Measurements from ENCODE around the gene PFN1. TPM values are rescaled to one million over a fixed set of nuclear protein-coding genes. Genes with fewer than 3 reads are reported as not detected.

The PFN1 gene
- total RNA-seq, 1 donor from 2014 or later = 1,484 TPM

DNA sequence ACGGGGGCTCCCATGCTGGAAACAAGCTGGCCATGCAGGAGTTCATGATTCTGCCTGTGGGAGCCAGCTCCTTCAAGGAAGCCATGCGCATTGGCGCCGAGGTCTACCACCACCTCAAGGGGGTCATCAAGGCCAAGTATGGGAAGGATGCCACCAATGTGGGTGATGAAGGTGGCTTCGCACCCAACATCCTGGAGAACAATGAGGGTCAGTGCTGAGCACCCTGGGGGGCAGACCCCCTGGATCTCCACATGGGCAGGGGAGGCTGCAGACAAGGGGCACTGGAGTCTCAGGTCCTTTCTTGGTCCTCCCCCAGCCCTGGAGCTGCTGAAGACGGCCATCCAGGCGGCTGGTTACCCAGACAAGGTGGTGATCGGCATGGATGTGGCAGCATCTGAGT lies 6.8 kb upstream of the PFN1 start:
- Histone ChIP-seq H3K27me3 (ENCODE audit: control insufficient read depth, insufficient read depth, low read length) (no peaks in the 10 kb centered on the region), H3K36me3 (ENCODE audit: control insufficient read depth, insufficient read depth, low read length) (peaks cover 1% of the 10 kb centered on the region), H3K4me3 (ENCODE audit: low read depth, low read length) (no peak overlapping the region)
- TF ChIP-seq, protein P1, sequence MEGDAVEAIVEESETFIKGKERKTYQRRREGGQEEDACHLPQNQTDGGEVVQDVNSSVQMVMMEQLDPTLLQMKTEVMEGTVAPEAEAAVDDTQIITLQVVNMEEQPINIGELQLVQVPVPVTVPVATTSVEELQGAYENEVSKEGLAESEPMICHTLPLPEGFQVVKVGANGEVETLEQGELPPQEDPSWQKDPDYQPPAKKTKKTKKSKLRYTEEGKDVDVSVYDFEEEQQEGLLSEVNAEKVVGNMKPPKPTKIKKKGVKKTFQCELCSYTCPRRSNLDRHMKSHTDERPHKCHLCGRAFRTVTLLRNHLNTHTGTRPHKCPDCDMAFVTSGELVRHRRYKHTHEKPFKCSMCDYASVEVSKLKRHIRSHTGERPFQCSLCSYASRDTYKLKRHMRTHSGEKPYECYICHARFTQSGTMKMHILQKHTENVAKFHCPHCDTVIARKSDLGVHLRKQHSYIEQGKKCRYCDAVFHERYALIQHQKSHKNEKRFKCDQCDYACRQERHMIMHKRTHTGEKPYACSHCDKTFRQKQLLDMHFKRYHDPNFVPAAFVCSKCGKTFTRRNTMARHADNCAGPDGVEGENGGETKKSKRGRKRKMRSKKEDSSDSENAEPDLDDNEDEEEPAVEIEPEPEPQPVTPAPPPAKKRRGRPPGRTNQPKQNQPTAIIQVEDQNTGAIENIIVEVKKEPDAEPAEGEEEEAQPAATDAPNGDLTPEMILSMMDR (IDR thresholded peaks at IDR 0.05; ENCODE audit: insufficient read depth, low read length, poor library complexity, severe bottlenecking) = no peak
- no peak for DNase-seq (ENCODE audit: low read depth)

DNA sequence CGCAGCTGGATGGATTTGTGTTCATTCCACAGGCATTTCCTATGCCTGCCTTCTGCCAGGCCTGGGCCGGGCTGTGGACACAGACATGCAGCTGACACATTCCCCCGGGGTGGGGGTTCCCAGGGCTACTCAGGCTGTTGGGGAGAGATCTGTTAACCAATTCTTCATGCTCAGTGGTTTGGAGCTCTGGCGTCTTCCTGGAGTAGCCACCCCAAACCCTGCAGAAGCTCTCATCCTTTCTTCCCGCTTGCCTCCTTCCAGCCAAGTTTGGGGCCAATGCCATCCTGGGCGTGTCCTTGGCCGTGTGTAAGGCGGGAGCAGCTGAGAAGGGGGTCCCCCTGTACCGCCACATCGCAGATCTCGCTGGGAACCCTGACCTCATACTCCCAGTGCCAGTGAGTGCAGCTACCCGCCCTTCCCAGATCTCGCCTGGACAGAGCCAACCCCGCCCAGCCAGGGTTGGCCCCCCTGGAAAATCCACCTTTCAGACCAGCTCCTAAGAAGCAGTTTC lies 5.2 kb upstream of the PFN1 start:
- H3K4me3 ChIP-seq (ENCODE audit: low read depth, low read length) = no peak overlapping the region
- H3K36me3 ChIP-seq (ENCODE audit: control insufficient read depth, insufficient read depth, low read length) = no peaks in the 10 kb centered on the region
- no peaks in the 10 kb centered on the region for H3K27me3 ChIP-seq (ENCODE audit: control insufficient read depth, insufficient read depth, low read length)
- DNase-seq (ENCODE audit: low read depth) = no peak
- TF ChIP-seq, protein P1 (IDR thresholded peaks at IDR 0.05; ENCODE audit: insufficient read depth, low read length, poor library complexity, severe bottlenecking) = no peak

DNA sequence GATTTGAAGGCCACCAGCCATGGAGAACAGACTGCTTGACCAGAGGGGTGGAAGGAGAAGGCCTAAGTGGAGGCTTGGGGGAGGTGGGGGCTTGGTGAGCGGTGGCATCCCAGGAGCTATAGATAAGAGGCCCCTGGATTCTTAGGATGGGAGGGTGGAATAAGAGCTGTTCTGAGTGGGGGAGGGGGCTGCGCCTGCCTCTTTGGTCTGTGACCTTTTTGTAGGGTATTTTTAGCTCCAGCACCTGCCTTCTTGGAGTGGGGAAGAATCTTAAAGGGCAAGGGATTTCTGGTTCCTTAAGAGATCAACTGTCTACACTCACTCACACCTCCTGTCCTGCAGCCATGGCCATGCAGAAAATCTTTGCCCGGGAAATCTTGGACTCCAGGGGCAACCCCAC lies 3.2 kb upstream of the PFN1 start:
- no peaks in the 10 kb centered on the region for H3K36me3 ChIP-seq (ENCODE audit: control insufficient read depth, insufficient read depth, low read length)
- H3K27me3 ChIP-seq (ENCODE audit: control insufficient read depth, insufficient read depth, low read length) = no peaks in the 10 kb centered on the region
- no peak overlapping the region for H3K4me3 ChIP-seq (ENCODE audit: low read depth, low read length)
- DNase-seq (ENCODE audit: low read depth) = no peak
- TF ChIP-seq, protein P1 (IDR thresholded peaks at IDR 0.05; ENCODE audit: insufficient read depth, low read length, poor library complexity, severe bottlenecking) = no peak

DNA sequence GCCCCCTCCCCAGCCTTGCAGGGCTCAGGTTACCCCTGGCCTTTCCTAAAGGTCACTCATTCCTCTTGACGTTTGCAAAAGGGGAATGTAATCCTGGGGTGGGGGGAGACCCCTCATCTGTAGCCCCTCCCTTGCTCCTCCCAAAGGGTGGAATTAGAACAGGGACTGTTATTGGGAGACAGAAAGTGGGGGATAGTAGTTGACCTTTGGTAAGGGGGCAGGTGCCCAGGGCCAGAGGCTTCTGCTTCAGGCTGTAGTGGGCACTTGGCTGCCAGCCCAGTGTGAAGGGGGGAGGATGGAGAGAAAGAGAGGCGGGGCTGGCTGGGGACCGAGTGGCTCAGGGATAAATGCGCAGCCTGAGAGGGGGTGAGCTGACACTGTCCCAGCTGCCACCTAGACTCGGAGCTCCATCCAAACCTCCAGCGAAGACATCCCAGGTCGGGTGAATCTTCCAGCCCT lies 2.4 kb upstream of the PFN1 start, which contains the start of gene ENO3:
TSS of gene ENO3 (plus strand) at position 374 of the 459 bp plus-strand sequence. CDS start 711 bp downstream, outside the sequence.
- no peak for DNase-seq (ENCODE audit: low read depth)
- Histone ChIP-seq H3K36me3 (ENCODE audit: control insufficient read depth, insufficient read depth, low read length) (no peaks in the 10 kb centered on the region), H3K27me3 (ENCODE audit: control insufficient read depth, insufficient read depth, low read length) (no peaks in the 10 kb centered on the region), H3K4me3 (ENCODE audit: low read depth, low read length) (peak within 1 kb of the TSS; percentile 34)
- TF ChIP-seq, protein P1 (IDR thresholded peaks at IDR 0.05; ENCODE audit: insufficient read depth, low read length, poor library complexity, severe bottlenecking) = no peak

DNA sequence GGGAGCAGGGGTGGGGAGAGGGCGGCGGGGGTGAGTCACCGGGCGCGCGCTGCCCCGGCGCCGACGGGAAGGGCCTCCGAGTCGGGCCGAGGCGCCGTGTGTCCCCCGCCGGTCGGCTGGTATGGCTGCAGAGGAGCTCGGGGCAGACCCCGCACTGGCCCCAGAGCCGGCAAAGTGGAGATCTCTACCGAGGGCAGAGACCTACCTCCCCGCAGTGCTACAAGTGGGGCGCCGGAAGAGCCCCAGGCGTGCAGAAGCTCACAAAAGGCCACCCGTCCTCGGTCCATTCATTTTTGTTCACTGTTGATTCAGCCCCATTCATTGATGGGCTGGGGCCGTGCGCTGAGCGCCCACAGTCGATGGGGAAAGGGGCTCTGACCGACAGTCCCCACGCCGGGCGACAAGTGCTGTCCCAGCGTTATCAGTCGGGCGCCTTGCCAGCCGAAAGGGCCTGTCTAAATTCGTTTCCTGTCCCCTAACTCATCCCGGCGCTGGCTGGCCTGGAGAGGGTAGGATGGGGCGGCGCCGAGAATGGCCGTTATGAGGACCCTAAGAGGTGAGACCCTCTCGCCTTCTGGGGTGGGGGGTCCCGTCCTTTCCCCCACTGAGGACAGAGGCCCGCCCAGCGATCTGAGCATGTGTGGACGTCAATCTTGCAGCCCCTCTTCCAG lies 1.9 kb upstream of the PFN1 start:
- H3K4me3 ChIP-seq (ENCODE audit: low read depth, low read length) = peak overlapping the region; percentile 34
- TF ChIP-seq, protein P1 (IDR thresholded peaks at IDR 0.05; ENCODE audit: insufficient read depth, low read length, poor library complexity, severe bottlenecking) = no peak
- no peaks in the 10 kb centered on the region for H3K27me3 ChIP-seq (ENCODE audit: control insufficient read depth, insufficient read depth, low read length)
- no peaks in the 10 kb centered on the region for H3K36me3 ChIP-seq (ENCODE audit: control insufficient read depth, insufficient read depth, low read length)
- no peak for DNase-seq (ENCODE audit: low read depth)
